Skeletal muscle satellite cell (primary cell): ENCODE results near the gene CPT1C.

Experiments
- H3K27me3 ChIP-seq: 2 replicates; pipeline ENCODE4 v1.7.0; 2013; ENCODE audit warnings: low read length; ENCODE audit not compliant: control insufficient read depth, insufficient read depth
- H3K36me3 ChIP-seq: 2 replicates; pipeline ENCODE4 v1.7.0; 2013; ENCODE audit warnings: mild to moderate bottlenecking, control low read depth, low read length; ENCODE audit not compliant: insufficient read depth
- H3K4me1 ChIP-seq: 2 replicates; pipeline ENCODE4 v1.7.0; 2013; ENCODE audit warnings: low read length; ENCODE audit not compliant: control insufficient read depth, insufficient read depth
- H3K4me2 ChIP-seq: 2 replicates; pipeline ENCODE4 v1.7.0; 2013; ENCODE audit warnings: mild to moderate bottlenecking, low read length
- H3K4me3 ChIP-seq: 2 replicates; pipeline ENCODE4 v1.7.0; 2013; ENCODE audit warnings: low read length
- H3K9ac ChIP-seq: 2 replicates; pipeline ENCODE4 v1.7.0; 2013; ENCODE audit warnings: mild to moderate bottlenecking, low read depth, low read length, moderate library complexity
- H3K9me3 ChIP-seq: replicated peaks from 2 replicates; pipeline ENCODE4 v1.7.0; 2013; ENCODE audit warnings: mild to moderate bottlenecking, control low read depth, low read length

The CPT1C gene

DNA sequence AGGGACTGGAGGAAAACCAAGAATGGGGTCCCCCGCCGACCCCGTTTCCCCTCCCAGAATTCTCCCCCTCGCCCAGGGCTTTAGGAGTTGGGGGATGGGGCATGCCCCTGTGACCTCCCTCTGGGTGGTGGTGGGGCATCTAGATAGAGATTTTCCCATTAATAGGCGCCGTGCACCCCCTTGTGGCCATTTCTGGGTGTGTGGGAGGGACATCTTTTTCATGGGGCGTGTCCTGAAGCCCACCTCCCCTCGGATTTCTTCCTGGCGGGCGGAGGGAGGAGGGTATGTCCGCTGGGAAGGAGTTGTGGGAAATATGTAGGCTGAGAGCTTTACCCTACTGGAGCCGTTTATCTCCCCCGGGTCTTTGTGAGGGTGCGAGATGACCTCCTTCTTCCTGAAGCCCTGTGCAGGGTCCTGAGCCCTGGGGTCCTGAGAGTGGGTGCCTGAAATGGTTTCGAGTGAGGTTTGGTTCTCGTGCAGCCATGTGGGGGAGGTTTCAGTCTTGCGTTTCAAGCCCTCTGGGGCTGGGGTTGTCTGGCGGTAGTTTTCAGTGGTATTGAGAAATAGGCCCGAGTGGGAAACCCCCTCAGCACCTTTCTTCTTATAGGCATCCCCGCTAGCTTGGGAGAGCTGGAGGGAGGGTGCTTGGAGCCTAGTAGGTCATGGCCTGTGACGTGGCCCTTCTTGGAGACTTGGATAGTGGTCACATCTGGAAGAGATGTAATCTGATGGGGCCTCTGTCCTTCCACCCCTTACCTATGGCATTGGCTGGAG is 12.8 kb upstream of the CPT1C start:
- Histone ChIP-seq H3K4me2 (peak overlapping the region; percentile 94), H3K4me3 (peak overlapping the region; percentile 99), H3K36me3 (peaks cover 15% of the 10 kb centered on the region), H3K27me3 (no peaks in the 10 kb centered on the region), H3K4me1 (peaks cover 25% of the 10 kb centered on the region), H3K9me3 (no peaks in the 10 kb centered on the region), H3K9ac (peak overlapping the region; percentile 99)

DNA sequence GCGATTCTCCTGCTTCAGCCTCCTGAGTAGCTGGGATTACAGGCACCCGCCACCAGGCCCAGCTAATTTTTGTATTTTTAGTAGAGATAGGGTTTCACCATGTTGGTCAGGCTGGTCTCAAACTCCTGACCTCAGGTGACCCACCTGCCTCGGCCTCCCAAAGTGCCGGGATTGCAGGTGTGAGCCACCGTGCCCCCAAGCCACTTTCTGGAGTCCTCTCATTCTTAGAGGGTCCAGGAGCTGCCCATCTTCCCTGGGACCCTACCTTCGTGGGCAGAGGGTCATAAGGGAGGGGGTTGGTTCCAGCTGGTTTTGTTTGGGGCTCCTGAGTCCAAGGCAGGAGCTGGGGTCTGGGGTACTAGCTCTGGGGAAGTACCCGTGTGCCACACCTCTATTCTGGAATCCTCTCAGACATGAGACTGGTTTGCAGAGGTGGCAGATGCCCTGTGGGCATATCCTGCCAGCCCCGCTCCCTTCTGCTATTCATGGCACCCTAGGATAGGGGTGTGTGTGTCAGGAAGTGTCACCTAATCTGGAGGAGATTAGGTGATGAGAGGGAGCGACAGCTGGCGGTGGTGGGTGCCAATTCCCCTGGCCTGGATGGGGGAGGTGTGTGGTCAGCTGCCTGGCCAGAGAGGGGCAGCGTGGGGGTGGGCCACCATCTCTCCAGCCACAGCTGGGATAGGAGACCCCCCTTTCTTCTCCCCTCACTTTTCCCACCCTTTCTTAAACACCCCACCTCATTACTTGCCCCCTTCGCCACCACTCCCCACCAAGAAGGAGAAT is 11.7 kb upstream of the CPT1C start:
- H3K4me1 ChIP-seq: peaks cover 25% of the 10 kb centered on the region
- no peaks in the 10 kb centered on the region for H3K9me3 ChIP-seq
- peak overlapping the region; percentile 65 for H3K4me2 ChIP-seq
- no peak overlapping the region for H3K4me3 ChIP-seq
- H3K27me3 ChIP-seq: no peaks in the 10 kb centered on the region
- peaks cover 24% of the 10 kb centered on the region for H3K36me3 ChIP-seq
- H3K9ac ChIP-seq: peak overlapping the region; percentile 0

GRCh38 chr19:49679771-49680413 is 11.0 kb upstream of the CPT1C start:
- H3K9me3 ChIP-seq: no peaks in the 10 kb centered on the region
- H3K4me2 ChIP-seq: peak overlapping the region; percentile 65
- H3K4me1 ChIP-seq: peaks cover 22% of the 10 kb centered on the region
- peak overlapping the region; percentile 26 for H3K9ac ChIP-seq
- H3K36me3 ChIP-seq: peaks cover 31% of the 10 kb centered on the region
- H3K4me3 ChIP-seq: peak overlapping the region; percentile 18
- no peaks in the 10 kb centered on the region for H3K27me3 ChIP-seq

GRCh38 chr19:49680421-49681351 is 10.2 kb upstream of the CPT1C start:
- Histone ChIP-seq H3K9ac (peak overlapping the region; percentile 26), H3K4me3 (peak overlapping the region; percentile 18), H3K4me2 (peak overlapping the region; percentile 65), H3K36me3 (peaks cover 39% of the 10 kb centered on the region), H3K9me3 (no peaks in the 10 kb centered on the region), H3K27me3 (no peaks in the 10 kb centered on the region), H3K4me1 (peaks cover 21% of the 10 kb centered on the region)

- H3K4me1 ChIP-seq: peaks cover 17% of the 10 kb centered on the region
- no peak overlapping the region for H3K4me2 ChIP-seq
- no peak overlapping the region for H3K4me3 ChIP-seq
- H3K36me3 ChIP-seq: peaks cover 47% of the 10 kb centered on the region
- H3K9ac ChIP-seq: no peak overlapping the region
- H3K27me3 ChIP-seq: no peaks in the 10 kb centered on the region
- H3K9me3 ChIP-seq: no peaks in the 10 kb centered on the region
Measured at GRCh38 chr19:49681830-49682229, 9.1 kb upstream of the CPT1C start.

DNA sequence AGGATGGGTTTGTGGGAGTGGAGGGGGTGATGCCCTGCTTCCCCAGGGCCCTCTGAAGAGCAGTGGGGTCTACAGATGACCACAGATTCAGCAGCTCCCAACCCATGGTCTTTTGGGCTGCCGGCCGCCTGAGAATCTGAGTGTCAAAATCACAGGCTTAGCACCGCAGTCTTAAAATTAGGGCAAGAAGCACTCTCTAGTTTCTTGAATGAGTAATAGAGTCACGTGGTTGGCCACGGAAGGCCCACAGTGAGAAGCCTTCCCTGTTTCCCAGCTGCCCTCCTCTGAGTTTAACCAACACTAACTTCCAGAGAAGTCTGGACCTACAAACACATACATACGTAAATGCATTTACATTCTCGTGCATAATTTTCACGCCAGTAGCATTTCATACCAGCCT is 8.6 kb upstream of the CPT1C start:
- H3K4me1 ChIP-seq: peaks cover 17% of the 10 kb centered on the region
- no peak overlapping the region for H3K9ac ChIP-seq
- no peaks in the 10 kb centered on the region for H3K27me3 ChIP-seq
- H3K4me2 ChIP-seq: no peak overlapping the region
- H3K36me3 ChIP-seq: peaks cover 50% of the 10 kb centered on the region
- no peak overlapping the region for H3K4me3 ChIP-seq
- H3K9me3 ChIP-seq: no peaks in the 10 kb centered on the region

DNA sequence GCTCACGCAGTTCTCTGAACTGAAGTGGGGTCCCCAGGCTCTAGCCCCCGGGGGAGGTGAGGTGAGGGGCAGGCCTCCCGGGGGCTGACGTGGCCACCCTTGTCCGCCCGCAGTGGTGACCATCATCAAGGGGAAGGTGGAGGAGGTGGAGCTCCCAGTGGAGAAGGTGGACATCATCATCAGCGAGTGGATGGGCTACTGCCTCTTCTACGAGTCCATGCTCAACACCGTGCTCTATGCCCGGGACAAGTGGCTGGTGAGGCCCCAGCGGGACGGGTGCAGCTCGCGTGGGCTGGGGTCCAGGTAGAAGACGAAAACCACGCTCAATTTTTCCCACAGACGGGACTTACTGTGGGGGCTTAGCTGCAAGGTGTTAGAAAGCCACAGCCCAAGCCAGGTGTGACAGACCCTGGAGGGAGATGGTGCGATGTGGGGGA is 7.1 kb upstream of the CPT1C start:
- Histone ChIP-seq H3K9me3 (no peaks in the 10 kb centered on the region), H3K36me3 (peaks cover 56% of the 10 kb centered on the region), H3K9ac (no peak overlapping the region), H3K27me3 (no peaks in the 10 kb centered on the region), H3K4me1 (peaks cover 17% of the 10 kb centered on the region), H3K4me2 (no peak overlapping the region), H3K4me3 (no peak overlapping the region)

DNA sequence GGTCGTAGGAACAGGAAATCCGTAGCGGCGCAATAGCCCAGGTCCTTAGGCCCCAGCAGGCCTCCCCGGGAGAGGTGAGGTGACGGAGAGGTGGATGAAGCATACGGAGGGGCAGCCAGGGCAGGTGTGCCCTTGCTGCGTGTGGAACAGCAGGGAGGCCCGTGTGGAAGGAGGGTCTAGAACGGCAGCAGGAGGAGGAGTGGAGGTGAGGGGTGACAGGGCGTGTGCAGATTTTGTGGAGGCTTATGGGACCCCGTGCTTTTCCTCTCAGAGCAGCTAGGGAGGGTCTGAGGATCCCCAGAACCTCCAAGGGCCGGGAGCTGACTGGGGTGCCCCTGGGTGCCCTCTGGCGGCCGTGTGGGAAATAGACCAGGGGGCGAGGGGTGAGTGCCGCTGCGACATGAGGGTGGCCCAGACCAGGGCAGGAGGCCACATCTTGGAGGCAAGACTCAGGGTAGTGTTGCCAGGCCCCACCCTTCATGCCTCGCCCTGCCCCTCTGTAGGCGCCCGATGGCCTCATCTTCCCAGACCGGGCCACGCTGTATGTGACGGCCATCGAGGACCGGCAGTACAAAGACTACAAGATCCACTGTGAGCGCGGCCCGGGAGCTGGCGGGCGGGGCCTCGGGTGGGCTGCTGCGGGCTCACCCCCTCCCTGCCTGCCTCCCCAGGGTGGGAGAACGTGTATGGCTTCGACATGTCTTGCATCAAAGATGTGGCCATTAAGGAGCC is 6.5 kb upstream of the CPT1C start:
- H3K4me2 ChIP-seq: no peak overlapping the region
- no peak overlapping the region for H3K9ac ChIP-seq
- H3K4me3 ChIP-seq: no peak overlapping the region
- H3K27me3 ChIP-seq: no peaks in the 10 kb centered on the region
- H3K9me3 ChIP-seq: no peaks in the 10 kb centered on the region
- H3K4me1 ChIP-seq: peaks cover 12% of the 10 kb centered on the region
- peaks cover 56% of the 10 kb centered on the region for H3K36me3 ChIP-seq

DNA sequence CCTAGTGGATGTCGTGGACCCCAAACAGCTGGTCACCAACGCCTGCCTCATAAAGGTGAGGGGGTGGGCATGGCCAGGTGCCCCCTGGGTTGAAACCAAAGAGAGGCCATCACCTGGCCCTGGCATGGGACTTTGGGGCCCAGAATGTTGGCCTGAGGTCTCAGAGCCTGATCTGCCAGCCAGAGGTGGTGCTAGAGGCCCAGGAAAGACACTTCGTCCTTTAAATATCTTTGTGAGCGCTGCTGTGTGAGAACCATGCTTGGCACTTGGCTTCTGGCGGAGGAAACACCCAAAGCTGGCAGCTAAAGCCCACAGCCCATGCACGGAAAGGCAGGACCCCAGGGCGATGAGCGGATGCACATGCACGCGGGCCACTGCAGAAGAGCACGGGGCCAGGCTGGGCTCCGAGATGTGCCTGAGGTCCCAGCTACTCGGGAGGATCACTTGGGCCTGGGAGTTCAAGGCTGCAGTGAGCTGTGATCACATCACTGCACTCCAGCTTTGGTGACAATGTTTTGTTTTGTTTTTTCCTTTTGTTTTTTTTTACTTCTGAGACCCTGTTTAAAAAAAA is 5.8 kb upstream of the CPT1C start:
- Histone ChIP-seq H3K36me3 (peaks cover 56% of the 10 kb centered on the region), H3K4me1 (peaks cover 8% of the 10 kb centered on the region), H3K9ac (no peak overlapping the region), H3K4me2 (no peak overlapping the region), H3K9me3 (no peaks in the 10 kb centered on the region), H3K4me3 (no peak overlapping the region), H3K27me3 (no peaks in the 10 kb centered on the region)

DNA sequence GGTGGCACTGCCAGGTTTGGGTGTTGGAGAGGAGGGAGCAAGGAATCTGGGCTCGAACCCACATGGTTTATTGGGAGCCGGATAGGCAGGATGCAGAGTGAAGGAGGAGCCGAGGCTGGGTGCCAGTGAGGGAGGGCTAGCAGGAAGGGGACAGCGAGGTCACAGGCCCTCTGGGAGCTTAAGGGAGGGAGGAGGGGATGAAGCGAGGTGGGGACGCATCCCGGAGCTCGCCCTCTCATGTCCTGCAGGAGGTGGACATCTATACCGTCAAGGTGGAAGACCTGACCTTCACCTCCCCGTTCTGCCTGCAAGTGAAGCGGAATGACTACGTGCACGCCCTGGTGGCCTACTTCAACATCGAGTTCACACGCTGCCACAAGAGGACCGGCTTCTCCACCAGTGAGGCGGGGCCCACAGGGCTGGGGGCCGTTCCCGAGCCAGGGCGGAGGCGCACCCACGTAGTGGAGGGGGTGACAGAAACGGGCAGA is 5.0 kb upstream of the CPT1C start:
- Histone ChIP-seq H3K4me1 (peaks cover 11% of the 10 kb centered on the region), H3K36me3 (peaks cover 55% of the 10 kb centered on the region), H3K4me2 (no peak overlapping the region), H3K27me3 (no peaks in the 10 kb centered on the region), H3K4me3 (no peak overlapping the region), H3K9me3 (no peaks in the 10 kb centered on the region), H3K9ac (no peak overlapping the region)
